HEK293 (cell line): ENCODE data around the gene SERF2.
A peak's percentile ranks its signal among the peaks of the same experiment; 100 is the strongest.

Experiments used
- BCL11B ChIP-seq: fragments of 450-650 bp; formaldehyde crosslinking; IDR thresholded peaks from 2 replicates; pipeline ENCODE4 v1.5.1; 2016; ENCODE audit warnings: low read depth, missing biosample characterization, missing genetic modification characterization
- KLF7 ChIP-seq: fragments of 450-650 bp; formaldehyde crosslinking; IDR thresholded peaks from 2 replicates; pipeline ENCODE4 v1.5.1; 2016; ENCODE audit warnings: missing biosample characterization, missing genetic modification characterization, borderline replicate concordance
- KLF8 ChIP-seq: fragments of 450-650 bp; formaldehyde crosslinking; IDR thresholded peaks from 2 replicates; pipeline ENCODE4 v1.5.1; 2016; ENCODE audit warnings: missing biosample characterization, missing genetic modification characterization
- OVOL3 ChIP-seq: fragments of 450-650 bp; formaldehyde crosslinking; IDR thresholded peaks from 2 replicates; pipeline ENCODE4 v1.5.1; 2016; ENCODE audit warnings: missing biosample characterization, missing genetic modification characterization
- SP2 ChIP-seq: fragments of 450-650 bp; formaldehyde crosslinking; IDR thresholded peaks from 2 replicates; pipeline ENCODE4 v1.5.1; 2016; ENCODE audit warnings: missing biosample characterization, missing genetic modification characterization
- TRIM28 ChIP-seq: IDR thresholded peaks from 2 replicates; pipeline ENCODE4 v1.6.1; 2011; ENCODE audit warnings: low read length, control low read depth, borderline replicate concordance
- WT1 ChIP-seq: fragments of 450-650 bp; formaldehyde crosslinking; IDR thresholded peaks from 2 replicates; pipeline ENCODE4 v1.5.1; 2016; ENCODE audit warnings: missing biosample characterization, missing genetic modification characterization
- ZNF133 ChIP-seq: fragments of 450-650 bp; formaldehyde crosslinking; IDR thresholded peaks from 2 replicates; pipeline ENCODE4 v1.5.1; 2016; ENCODE audit warnings: missing biosample characterization, missing genetic modification characterization
- ZNF140 ChIP-seq: fragments of 450-650 bp; formaldehyde crosslinking; IDR thresholded peaks from 2 replicates; pipeline ENCODE4 v1.5.1; 2016; ENCODE audit warnings: missing biosample characterization, missing genetic modification characterization
- ZNF157 ChIP-seq: fragments of 450-650 bp; formaldehyde crosslinking; IDR thresholded peaks from 2 replicates; pipeline ENCODE4 v1.5.1; 2016; ENCODE audit warnings: missing biosample characterization, missing genetic modification characterization
- ZNF184 ChIP-seq: fragments of 450-650 bp; IDR thresholded peaks from 2 replicates; pipeline ENCODE4 v1.5.1; 2018; ENCODE audit warnings: missing biosample characterization, mild to moderate bottlenecking, missing genetic modification characterization
- ZNF302 ChIP-seq: fragments of 450-650 bp; formaldehyde crosslinking; IDR thresholded peaks from 2 replicates; pipeline ENCODE4 v1.5.1; 2016; ENCODE audit warnings: missing biosample characterization, missing genetic modification characterization, low read depth
- ZNF391 ChIP-seq: fragments of 450-650 bp; formaldehyde crosslinking; IDR thresholded peaks from 2 replicates; pipeline ENCODE4 v1.5.1; 2016; ENCODE audit warnings: low read depth, missing biosample characterization, missing genetic modification characterization, borderline replicate concordance
- ZNF558 ChIP-seq: fragments of 450-650 bp; formaldehyde crosslinking; IDR thresholded peaks from 2 replicates; pipeline ENCODE4 v1.5.1; 2016; ENCODE audit warnings: missing biosample characterization, missing genetic modification characterization
- ZNF585B ChIP-seq: fragments of 450-650 bp; formaldehyde crosslinking; IDR thresholded peaks from 2 replicates; pipeline ENCODE4 v1.5.1; 2016; ENCODE audit warnings: missing biosample characterization, missing genetic modification characterization
- ZNF660 ChIP-seq: fragments of 450-650 bp; IDR thresholded peaks from 2 replicates; pipeline ENCODE4 v1.5.1; 2018; ENCODE audit warnings: missing biosample characterization, mild to moderate bottlenecking, missing genetic modification characterization
- ZNF776 ChIP-seq: fragments of 450-650 bp; formaldehyde crosslinking; IDR thresholded peaks from 2 replicates; pipeline ENCODE4 v1.5.0; 2017; ENCODE audit warnings: missing biosample characterization, missing genetic modification characterization, borderline replicate concordance
- ZNF792 ChIP-seq: fragments of 450-650 bp; formaldehyde crosslinking; IDR thresholded peaks from 2 replicates; pipeline ENCODE4 v1.5.1; 2016; ENCODE audit warnings: missing biosample characterization, missing genetic modification characterization
- ZNF837 ChIP-seq: fragments of 450-650 bp; formaldehyde crosslinking; IDR thresholded peaks from 2 replicates; pipeline ENCODE4 v1.5.1; 2016; ENCODE audit warnings: missing biosample characterization, missing genetic modification characterization
- ZSCAN16 ChIP-seq: fragments of 450-650 bp; formaldehyde crosslinking; IDR thresholded peaks from 2 replicates; pipeline ENCODE4 v1.5.1; 2016; ENCODE audit warnings: missing biosample characterization, missing genetic modification characterization
- TF ChIP-seq, protein P1 (sequence below): fragments of 450-650 bp; formaldehyde crosslinking; IDR thresholded peaks from 2 replicates; pipeline ENCODE4 v1.5.1; 2016; ENCODE audit warnings: missing biosample characterization, missing genetic modification characterization, borderline replicate concordance
- TF ChIP-seq, protein P2 (sequence below): fragments of 450-650 bp; formaldehyde crosslinking; IDR thresholded peaks from 2 replicates; pipeline ENCODE4 v1.5.1; 2016; ENCODE audit warnings: missing biosample characterization, missing genetic modification characterization
- TF ChIP-seq, protein P3 (sequence below): fragments of 450-650 bp; formaldehyde crosslinking; IDR thresholded peaks from 2 replicates; pipeline ENCODE4 v1.5.1; 2017; ENCODE audit warnings: missing biosample characterization, missing genetic modification characterization
- TF ChIP-seq, protein P4 (sequence below): fragments of 450-650 bp; formaldehyde crosslinking; IDR thresholded peaks from 2 replicates; pipeline ENCODE4 v1.5.1; 2016; ENCODE audit warnings: missing biosample characterization, missing genetic modification characterization, borderline replicate concordance
- TF ChIP-seq, protein P5 (sequence below): IDR thresholded peaks from 2 replicates; pipeline ENCODE4 v1.6.1; 2011; ENCODE audit warnings: mild to moderate bottlenecking, low read depth, low read length, borderline replicate concordance
- TF ChIP-seq, protein P6 (sequence below): fragments of 450-650 bp; formaldehyde crosslinking; IDR thresholded peaks from 2 replicates; pipeline ENCODE4 v1.5.1; 2016; ENCODE audit warnings: missing biosample characterization, missing genetic modification characterization

Gene SERF2

DNA sequence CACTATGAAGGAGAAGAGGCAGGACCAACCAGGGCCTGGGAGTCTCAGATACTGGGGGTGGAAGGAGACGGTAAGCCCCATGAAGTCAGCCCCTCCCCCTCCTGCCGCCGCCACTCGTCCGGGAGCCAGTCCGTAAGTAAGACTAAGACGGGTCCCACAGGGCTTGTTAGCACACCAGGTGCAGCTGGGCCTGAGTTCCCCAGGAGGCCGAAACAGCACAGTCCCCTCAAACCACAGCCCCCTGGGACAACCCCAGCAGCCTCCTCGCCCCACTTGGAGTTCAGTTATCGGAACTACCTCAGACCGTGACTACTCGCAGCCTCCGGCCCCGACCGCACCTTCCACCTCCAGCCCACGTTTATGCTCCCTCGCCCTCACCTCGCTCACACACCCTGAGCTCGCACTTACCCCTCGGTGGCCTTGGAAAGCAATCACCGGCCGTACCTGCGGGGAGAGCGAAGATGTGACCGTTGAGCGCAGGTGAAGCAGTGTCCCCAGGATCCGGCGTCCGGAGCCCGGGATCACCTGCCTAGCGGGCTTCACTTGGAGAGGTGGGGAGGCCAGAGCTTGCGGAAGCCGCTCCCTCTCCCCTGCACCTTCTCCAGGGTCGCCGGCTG, 15.9 kb upstream of the SERF2 start (continued):
- TF ChIP-seq, protein P1, sequence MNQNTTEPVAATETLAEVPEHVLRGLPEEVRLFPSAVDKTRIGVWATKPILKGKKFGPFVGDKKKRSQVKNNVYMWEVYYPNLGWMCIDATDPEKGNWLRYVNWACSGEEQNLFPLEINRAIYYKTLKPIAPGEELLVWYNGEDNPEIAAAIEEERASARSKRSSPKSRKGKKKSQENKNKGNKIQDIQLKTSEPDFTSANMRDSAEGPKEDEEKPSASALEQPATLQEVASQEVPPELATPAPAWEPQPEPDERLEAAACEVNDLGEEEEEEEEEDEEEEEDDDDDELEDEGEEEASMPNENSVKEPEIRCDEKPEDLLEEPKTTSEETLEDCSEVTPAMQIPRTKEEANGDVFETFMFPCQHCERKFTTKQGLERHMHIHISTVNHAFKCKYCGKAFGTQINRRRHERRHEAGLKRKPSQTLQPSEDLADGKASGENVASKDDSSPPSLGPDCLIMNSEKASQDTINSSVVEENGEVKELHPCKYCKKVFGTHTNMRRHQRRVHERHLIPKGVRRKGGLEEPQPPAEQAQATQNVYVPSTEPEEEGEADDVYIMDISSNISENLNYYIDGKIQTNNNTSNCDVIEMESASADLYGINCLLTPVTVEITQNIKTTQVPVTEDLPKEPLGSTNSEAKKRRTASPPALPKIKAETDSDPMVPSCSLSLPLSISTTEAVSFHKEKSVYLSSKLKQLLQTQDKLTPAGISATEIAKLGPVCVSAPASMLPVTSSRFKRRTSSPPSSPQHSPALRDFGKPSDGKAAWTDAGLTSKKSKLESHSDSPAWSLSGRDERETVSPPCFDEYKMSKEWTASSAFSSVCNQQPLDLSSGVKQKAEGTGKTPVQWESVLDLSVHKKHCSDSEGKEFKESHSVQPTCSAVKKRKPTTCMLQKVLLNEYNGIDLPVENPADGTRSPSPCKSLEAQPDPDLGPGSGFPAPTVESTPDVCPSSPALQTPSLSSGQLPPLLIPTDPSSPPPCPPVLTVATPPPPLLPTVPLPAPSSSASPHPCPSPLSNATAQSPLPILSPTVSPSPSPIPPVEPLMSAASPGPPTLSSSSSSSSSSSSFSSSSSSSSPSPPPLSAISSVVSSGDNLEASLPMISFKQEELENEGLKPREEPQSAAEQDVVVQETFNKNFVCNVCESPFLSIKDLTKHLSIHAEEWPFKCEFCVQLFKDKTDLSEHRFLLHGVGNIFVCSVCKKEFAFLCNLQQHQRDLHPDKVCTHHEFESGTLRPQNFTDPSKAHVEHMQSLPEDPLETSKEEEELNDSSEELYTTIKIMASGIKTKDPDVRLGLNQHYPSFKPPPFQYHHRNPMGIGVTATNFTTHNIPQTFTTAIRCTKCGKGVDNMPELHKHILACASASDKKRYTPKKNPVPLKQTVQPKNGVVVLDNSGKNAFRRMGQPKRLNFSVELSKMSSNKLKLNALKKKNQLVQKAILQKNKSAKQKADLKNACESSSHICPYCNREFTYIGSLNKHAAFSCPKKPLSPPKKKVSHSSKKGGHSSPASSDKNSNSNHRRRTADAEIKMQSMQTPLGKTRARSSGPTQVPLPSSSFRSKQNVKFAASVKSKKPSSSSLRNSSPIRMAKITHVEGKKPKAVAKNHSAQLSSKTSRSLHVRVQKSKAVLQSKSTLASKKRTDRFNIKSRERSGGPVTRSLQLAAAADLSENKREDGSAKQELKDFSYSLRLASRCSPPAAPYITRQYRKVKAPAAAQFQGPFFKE (tag by site-specific recombination), result no peak
- TF ChIP-seq ZNF792 (tag by site-specific recombination) (no peak), SP2 (tag by site-specific recombination) (peak; percentile 30), WT1 (tag by site-specific recombination) (no peak; the same call in 1 of the 2 replicates), ZNF391 (tag by site-specific recombination) (no peak), KLF8 (0 out of 2 replicates have a peak, but pooled peaks have one; percentile 14), KLF7 (no peak), ZNF133 (tag by site-specific recombination) (no peak), ZNF302 (tag by site-specific recombination) (no peak), ZNF558 (tag by site-specific recombination) (no peak), ZNF585B (tag by site-specific recombination) (no peak), ZNF140 (tag by site-specific recombination) (no peak), TRIM28 (no peak), OVOL3 (tag by site-specific recombination) (no peak), ZNF837 (tag by site-specific recombination) (no peak), ZNF157 (tag by site-specific recombination) (no peak), ZSCAN16 (tag by site-specific recombination) (no peak), ZNF660 (tag by site-specific recombination) (no peak), ZNF184 (tag by site-specific recombination) (no peak), ZNF776 (tag by site-specific recombination) (no peak), BCL11B (tag by site-specific recombination) (no peak)
- TF ChIP-seq, protein P2, sequence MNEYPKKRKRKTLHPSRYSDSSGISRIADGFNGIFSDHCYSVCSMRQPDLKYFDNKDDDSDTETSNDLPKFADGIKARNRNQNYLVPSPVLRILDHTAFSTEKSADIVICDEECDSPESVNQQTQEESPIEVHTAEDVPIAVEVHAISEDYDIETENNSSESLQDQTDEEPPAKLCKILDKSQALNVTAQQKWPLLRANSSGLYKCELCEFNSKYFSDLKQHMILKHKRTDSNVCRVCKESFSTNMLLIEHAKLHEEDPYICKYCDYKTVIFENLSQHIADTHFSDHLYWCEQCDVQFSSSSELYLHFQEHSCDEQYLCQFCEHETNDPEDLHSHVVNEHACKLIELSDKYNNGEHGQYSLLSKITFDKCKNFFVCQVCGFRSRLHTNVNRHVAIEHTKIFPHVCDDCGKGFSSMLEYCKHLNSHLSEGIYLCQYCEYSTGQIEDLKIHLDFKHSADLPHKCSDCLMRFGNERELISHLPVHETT (tag by site-specific recombination), result no peak
- TF ChIP-seq, protein P3, sequence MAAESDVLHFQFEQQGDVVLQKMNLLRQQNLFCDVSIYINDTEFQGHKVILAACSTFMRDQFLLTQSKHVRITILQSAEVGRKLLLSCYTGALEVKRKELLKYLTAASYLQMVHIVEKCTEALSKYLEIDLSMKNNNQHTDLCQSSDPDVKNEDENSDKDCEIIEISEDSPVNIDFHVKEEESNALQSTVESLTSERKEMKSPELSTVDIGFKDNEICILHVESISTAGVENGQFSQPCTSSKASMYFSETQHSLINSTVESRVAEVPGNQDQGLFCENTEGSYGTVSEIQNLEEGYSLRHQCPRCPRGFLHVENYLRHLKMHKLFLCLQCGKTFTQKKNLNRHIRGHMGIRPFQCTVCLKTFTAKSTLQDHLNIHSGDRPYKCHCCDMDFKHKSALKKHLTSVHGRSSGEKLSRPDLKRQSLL (tag by site-specific recombination), result no peak
- TF ChIP-seq, protein P4, sequence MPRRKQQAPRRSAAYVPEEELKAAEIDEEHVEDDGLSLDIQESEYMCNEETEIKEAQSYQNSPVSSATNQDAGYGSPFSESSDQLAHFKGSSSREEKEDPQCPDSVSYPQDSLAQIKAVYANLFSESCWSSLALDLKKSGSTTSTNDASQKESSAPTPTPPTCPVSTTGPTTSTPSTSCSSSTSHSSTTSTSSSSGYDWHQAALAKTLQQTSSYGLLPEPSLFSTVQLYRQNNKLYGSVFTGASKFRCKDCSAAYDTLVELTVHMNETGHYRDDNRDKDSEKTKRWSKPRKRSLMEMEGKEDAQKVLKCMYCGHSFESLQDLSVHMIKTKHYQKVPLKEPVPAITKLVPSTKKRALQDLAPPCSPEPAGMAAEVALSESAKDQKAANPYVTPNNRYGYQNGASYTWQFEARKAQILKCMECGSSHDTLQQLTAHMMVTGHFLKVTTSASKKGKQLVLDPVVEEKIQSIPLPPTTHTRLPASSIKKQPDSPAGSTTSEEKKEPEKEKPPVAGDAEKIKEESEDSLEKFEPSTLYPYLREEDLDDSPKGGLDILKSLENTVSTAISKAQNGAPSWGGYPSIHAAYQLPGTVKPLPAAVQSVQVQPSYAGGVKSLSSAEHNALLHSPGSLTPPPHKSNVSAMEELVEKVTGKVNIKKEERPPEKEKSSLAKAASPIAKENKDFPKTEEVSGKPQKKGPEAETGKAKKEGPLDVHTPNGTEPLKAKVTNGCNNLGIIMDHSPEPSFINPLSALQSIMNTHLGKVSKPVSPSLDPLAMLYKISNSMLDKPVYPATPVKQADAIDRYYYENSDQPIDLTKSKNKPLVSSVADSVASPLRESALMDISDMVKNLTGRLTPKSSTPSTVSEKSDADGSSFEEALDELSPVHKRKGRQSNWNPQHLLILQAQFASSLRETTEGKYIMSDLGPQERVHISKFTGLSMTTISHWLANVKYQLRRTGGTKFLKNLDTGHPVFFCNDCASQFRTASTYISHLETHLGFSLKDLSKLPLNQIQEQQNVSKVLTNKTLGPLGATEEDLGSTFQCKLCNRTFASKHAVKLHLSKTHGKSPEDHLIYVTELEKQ, result no peak
- TF ChIP-seq, protein P5, sequence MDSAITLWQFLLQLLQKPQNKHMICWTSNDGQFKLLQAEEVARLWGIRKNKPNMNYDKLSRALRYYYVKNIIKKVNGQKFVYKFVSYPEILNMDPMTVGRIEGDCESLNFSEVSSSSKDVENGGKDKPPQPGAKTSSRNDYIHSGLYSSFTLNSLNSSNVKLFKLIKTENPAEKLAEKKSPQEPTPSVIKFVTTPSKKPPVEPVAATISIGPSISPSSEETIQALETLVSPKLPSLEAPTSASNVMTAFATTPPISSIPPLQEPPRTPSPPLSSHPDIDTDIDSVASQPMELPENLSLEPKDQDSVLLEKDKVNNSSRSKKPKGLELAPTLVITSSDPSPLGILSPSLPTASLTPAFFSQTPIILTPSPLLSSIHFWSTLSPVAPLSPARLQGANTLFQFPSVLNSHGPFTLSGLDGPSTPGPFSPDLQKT, result no peak
- TF ChIP-seq, protein P6, sequence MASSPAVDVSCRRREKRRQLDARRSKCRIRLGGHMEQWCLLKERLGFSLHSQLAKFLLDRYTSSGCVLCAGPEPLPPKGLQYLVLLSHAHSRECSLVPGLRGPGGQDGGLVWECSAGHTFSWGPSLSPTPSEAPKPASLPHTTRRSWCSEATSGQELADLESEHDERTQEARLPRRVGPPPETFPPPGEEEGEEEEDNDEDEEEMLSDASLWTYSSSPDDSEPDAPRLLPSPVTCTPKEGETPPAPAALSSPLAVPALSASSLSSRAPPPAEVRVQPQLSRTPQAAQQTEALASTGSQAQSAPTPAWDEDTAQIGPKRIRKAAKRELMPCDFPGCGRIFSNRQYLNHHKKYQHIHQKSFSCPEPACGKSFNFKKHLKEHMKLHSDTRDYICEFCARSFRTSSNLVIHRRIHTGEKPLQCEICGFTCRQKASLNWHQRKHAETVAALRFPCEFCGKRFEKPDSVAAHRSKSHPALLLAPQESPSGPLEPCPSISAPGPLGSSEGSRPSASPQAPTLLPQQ (tag by site-specific recombination), result peak; percentile 90
